Activated CD4-positive, alpha-beta T cell treated with anti-CD3 and anti-CD28 coated beads for 1 hour (primary cell): ENCODE results near the gene APBA2.
"Not testable (repeated sequence)": the region's sequence is repeated elsewhere in the genome, so short reads cannot be mapped to it uniquely, and the experiment has no call there.

ENCODE experiments used
- DNase-seq: peaks from one replicate; pipeline ENCODE4 v3.0.0-alpha.2; 2020

Gene APBA2

GRCh38 chr15:28885630-28886430 is at the start of gene APBA2:
APBA2 (plus strand) TSS chr15:28885974; CDS start chr15:29053885, 167,911 bp downstream.
- no peak for DNase-seq

DNA sequence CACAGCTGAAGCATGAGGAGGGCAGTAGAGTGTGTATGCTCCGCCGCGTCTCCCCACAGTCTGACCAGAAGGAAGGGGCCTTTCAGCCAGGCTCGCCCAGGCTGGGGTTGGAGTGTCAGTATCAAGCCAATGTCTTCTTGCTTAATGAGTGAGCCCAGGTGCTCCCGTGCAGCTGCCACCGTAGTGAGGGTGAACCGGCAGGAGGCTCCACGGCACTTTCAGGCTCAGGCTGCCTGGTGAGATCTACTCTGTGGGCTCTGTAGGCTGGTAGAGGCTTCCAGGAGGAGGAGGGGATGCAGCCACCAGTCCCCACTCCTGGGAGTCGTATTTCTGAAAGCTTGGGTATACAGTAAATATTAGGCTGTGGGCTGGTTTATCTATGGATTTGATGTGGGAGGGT is 45.5 kb upstream of the APBA2 start:
- not testable (repeated sequence) for DNase-seq

DNA sequence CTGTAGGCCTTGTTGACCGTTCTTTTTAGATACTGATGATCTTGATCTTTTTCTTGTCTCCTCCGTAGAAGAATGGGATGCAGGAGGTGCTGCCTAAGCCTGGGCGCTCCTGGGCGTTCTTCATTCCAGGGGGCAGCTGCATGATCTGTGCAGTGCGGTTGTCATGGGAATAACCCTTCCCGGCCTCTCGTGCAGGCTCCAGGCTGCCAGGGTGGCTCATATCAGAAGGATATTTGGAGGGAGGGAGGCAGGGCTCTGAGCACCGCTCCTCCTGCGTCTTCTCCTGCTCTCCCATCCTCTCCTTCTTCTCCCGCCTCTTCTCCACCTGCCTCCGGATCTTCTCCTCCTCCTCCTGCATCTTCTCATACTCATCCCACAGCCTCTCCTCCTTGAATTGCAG is 43.6 kb upstream of the APBA2 start:
- DNase-seq = not testable (repeated sequence)

DNA sequence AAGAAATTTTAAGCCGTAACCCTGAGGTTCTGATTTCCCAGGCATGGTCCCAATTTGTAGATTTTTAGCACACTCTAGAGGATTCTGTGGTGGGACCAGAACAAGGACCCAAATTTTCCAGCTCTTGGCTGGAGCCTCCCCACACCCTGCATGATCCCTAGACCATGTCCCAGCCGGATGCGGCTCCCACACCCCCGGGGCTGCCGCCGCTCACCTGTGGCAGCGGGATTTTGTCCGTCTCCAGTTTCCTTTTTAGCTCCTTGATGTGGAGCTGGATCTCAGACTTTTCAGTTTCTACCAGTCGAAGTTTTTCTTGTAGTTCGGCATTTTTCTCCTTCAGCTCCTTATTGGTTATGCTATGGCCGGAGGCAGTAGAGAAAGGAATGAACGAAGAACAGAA is 42.3 kb upstream of the APBA2 start:
- not testable (repeated sequence) for DNase-seq

DNA sequence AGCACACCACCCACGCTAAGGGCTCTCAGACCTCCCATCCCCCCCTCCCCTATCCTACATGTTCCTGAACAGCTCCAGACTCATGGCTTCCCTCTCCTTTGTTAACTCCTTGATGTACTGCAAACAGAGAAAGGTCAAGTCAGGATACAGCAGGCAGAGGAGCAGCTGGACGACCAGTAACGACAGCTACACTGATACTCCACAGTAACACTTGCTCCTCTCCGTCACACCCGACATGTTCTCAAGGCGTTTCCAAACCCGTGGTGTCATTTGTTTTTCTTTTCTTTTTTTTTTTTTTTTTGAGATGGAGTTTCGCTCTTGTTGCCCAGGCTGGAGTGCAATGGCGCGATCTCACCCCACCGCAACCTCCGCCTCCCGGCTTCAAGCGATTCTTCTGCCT is 41.6 kb upstream of the APBA2 start:
- not testable (repeated sequence) for DNase-seq

DNA sequence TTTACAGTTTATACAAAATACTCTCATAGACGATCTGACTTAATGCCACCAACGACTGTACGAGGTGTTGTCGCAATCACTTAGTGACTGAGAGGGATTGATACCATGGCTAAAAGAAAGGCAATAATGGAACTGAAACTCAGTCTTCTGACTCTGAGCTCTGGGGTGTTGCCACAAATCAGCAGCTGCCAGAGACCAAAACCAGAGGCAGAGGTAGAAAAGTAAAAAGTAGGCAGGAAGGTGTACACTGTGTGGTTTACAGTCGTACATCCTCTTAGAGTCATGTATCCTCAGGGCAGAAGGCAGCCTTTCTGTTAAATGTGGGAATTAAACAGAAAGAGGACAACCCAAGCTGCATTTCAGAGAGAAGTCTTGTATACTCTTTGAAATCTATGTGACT is 38.5 kb upstream of the APBA2 start:
- not testable (repeated sequence) for DNase-seq

DNA sequence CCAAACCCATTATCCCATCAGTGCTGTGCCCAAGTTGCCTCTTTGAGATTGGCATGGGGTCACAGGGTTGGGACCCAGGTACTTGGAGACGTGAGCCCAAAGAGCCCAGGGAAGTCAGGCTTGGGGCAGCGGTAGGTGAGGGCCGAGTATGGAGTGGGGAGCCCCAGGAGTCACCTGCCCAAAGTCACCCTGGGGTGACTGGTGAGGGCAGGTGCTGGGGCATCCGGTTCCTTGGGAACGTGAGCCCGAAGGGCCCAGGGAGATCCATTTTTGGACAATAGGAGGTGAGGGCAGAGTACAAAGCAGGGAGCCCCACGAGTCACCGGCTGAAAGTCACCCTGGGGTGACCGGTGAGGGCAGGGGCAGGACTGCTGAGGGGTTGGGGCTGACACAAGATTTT is 37.8 kb upstream of the APBA2 start:
- DNase-seq = not testable (repeated sequence)

- DNase-seq = not testable (repeated sequence)
Measured at GRCh38 chr15:28848521-28848920, 37.3 kb upstream of the APBA2 start, which contains the start of gene GOLGA6L7. GOLGA6L7 (minus strand) TSS chr15:28848644; CDS start chr15:28848549, 95 bp downstream.

DNA sequence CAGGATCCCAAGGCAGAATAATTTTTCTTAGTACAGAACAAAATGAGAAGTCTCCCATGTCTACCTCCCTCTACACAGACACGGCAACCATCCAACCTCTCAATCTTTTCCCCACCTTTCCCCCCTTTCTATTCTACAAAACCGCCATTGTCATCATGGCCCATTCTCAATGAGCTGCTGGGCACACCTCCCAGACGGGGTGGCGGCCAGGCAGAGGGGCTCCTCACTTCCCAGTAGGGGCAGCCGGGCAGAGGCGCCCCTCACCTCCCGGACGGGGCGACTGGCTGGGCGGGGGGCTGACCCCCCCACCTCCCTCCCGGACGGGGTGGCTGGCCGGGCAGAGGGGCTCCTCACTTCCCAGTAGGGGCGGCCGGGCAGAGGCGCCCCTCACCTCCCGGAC is 36.5 kb upstream of the APBA2 start:
- DNase-seq = not testable (repeated sequence)

DNA sequence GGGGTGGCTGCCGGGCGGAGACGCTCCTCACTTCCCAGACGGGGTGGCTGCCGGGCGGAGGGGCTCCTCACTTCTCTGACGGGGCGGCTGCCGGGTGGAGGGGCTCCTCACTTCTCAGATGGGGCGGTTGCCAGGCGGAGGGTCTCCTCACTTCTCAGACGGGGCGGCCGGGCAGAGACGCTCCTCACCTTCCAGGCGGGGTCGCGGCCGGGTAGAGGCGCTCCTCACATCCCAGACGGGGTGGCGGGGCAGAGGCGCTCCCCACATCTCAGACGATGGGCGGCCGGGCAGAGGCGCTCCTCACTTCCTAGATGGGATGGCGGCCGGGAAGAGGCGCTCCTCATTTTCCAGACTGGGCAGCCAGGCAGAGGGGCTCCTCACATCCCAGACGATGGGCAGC is 36.0 kb upstream of the APBA2 start:
- not testable (repeated sequence) for DNase-seq

DNA sequence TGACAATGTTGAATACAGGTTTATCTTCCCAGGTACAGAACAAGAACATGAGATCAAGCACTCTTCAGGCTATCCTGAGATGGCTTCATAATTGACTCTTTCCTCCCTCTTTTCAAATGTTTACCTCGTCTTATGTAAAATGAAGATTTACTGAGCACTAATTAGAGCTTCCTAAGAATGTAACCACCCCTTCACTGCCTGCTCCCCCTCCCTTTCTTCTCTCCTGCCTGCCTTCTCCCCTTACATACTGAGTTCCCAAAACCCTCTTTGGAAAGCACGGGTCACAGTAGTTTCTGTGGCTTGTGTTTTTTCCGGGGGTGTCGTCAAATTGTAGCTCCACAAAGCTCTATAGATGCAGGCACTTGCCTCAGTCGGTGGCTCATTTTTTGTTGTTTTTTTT is 32.1 kb upstream of the APBA2 start:
- not testable (repeated sequence) for DNase-seq

DNA sequence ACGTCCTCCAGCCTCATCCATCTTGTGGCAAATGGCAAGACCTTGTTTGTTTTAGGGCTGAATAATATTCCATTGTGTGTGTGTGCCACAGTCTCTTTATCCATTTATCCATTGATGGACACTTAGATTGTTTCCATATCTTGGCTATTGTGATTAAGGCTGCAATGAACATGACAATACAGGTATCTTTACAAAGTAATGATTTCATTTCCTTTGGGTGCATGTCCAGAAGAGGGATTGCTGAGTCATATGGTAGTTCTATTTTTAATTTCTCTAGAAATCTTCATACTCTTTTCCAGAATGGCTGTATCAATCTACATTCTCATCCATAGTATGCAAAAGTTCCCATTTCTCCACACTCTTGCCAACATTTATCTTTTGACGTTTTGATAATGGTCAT is 31.2 kb upstream of the APBA2 start:
- DNase-seq = not testable (repeated sequence)

GRCh38 chr15:28861031-28861534 is 24.7 kb upstream of the APBA2 start:
- no peak for DNase-seq

DNA sequence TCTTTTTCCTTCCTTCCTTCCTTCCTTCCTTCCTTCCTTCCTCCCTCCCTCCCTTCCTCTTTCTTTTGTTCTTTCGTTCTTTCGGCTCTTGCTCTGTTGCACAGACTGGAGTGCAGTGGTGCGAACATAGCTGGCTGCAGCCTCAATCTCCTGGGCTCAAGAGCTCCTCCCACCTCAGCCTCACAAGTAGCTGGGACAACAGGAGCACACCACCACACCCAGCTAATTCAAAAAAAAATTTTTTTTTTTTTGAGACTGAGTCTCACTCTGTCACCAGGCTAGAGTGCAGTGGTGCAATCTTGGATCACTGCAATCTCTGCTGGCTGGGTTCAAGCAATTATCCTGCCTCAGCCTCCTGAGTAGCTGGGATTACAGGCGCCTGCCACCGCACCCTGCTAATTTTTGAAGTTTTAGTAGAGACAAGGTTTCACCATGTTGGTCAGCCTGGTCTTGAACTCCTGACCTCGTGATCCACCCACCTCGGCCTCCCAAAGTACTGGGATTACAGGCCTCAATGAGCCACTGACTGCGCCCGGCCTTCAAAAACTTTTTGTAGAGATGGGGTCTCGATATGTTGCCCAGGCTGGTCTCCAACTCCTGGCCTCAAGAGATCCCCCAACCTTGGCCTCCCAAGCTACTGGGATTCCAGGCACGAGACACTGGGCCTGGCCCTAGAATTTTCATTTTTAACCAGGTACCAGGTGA is 24.0 kb upstream of the APBA2 start:
- not testable (repeated sequence) for DNase-seq

- DNase-seq = no peak
Measured at GRCh38 chr15:28868744-28869345, 16.9 kb upstream of the APBA2 start.

- no peak for DNase-seq
Measured at GRCh38 chr15:28871168-28871567, 14.6 kb upstream of the APBA2 start.

- no peak for DNase-seq
Measured at GRCh38 chr15:28873006-28873405, 12.8 kb upstream of the APBA2 start.

- DNase-seq = no peak
Measured at GRCh38 chr15:28873585-28874190, 12.1 kb upstream of the APBA2 start.

DNA sequence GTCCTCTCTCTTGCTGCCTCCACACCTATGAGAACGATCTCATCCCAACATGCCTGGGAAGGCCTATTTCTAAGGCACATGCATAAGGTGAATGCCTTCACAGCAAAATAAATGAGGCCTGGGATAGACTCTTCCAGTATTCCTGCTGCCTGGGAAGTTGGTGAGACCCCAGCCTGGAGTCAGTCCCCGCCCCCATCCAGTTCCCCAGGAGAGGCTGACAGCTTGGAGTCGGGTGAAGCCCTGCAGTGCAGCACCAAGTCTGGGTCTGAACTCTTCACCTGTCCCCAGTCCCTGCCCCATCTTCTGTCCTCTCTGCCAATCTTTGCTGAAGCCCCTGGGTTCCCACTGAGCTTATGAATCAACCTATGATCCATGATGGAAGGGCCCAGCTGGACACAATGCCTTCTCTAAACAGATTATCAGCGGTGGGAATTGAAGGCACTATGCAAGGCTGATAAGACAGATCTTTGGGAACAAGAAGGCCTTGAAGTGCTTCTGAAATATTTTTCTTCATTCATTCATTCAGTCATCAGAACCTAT is 10.2 kb upstream of the APBA2 start:
- no peak for DNase-seq

GRCh38 chr15:28876131-28876844 is 9.5 kb upstream of the APBA2 start:
- no peak for DNase-seq

DNA sequence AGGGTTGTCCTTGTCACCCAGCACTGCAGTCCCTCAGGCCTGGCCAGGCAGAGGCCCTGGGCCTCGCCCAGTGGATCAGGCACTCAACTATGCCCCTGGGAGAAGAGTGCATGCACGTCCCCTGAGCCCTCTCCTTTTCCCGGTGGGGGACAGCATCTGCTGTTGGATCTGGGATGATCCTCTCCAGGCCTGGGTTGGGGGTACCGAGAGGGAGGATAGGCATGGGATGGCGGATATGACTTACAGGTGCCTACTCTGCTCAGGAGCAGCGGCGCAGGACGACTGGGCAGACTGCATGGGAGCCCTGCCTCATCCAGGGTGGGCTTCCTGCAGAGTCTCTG is 9.0 kb upstream of the APBA2 start:
- DNase-seq = no peak

DNA sequence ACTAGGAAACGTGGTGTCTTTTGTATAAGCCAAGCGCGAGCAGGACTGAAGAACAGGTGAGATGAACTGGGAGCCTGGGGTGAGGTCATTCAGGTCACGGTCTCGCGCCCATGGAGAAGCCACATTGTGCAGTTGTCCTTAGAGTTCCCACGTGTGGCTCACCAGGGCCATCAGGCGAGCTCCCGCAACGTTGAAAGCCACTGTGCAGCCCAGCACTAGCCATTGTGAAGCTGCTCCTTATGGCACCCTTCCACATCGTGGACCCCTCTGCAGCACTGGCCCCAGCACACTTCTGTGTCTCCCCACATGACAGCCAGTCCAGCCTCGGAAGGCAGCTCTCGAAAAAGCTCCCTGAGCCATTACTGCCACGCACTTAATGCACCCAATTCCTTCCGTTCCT is 7.6 kb upstream of the APBA2 start:
- DNase-seq = no peak
